Nephron progenitor cell (in vitro differentiated cells): ENCODE results near the gene FKBP4.
A peak's percentile ranks its signal among the peaks of the same experiment; 100 is the strongest.

Experiments
- DNase-seq: peaks from one replicate; pipeline ENCODE4 v3.0.0; 2021
- H3K27ac Mint-ChIP-seq: 2 replicates; pipeline ENCODE4 v1.8.0; 2021; ENCODE audit warnings: mild to moderate bottlenecking, moderate library complexity, mixed read lengths
- H3K27me3 Mint-ChIP-seq: 2 replicates; pipeline ENCODE4 v1.8.0; 2021; ENCODE audit warnings: mild to moderate bottlenecking, low read depth, mixed read lengths; ENCODE audit not compliant: poor library complexity
- H3K36me3 Mint-ChIP-seq: 2 replicates; pipeline ENCODE4 v1.8.0; 2021; ENCODE audit warnings: low read depth, mixed read lengths
- H3K4me1 Mint-ChIP-seq: 2 replicates; pipeline ENCODE4 v1.8.0; 2021; ENCODE audit warnings: mixed read lengths
- H3K4me3 Mint-ChIP-seq: 2 replicates; pipeline ENCODE4 v1.8.0; 2021; ENCODE audit warnings: mild to moderate bottlenecking, moderate library complexity, mixed read lengths
- H3K9me3 Mint-ChIP-seq: 2 replicates; pipeline ENCODE4 v1.8.0; 2021; ENCODE audit warnings: mild to moderate bottlenecking, moderate library complexity, mixed read lengths
- TF ChIP-seq, protein P1 (sequence below): fragments of 200-600 bp; sonication (generic); IDR thresholded peaks from 2 replicates; pipeline ENCODE4 v1.5.0; 2021; ENCODE audit warnings: antibody characterized with exemption

FKBP4 gene

DNA sequence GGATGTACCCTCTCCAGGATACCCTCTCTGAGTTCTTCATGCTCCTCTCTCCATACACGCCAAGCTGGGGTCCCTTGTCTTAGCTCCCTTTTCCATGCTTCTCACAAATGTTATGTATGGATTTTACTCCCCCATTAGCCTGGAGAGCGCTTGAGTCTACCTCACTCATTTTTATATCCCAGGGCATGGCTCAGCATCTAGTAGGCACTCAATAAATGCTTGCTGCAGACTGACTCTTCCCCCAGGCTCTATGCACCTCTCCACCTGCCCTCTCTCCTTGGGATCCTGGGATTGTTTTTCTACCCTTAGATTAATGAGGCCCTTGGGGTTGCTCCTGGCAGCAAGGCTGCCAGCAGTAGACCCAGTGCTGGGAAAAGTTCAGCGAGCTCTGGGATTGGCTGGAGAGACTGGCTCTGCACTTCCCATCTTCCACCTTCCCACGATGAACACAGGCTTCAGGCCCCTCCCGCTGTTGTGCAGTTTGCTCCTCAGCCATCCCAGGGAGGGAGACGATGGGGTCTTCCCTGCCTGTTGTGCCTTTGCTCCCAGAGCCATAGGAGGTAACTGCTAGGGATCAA lies 37.9 kb downstream of the FKBP4 start:
- H3K4me3 Mint-ChIP-seq: no peak overlapping the region
- TF ChIP-seq, protein P1, sequence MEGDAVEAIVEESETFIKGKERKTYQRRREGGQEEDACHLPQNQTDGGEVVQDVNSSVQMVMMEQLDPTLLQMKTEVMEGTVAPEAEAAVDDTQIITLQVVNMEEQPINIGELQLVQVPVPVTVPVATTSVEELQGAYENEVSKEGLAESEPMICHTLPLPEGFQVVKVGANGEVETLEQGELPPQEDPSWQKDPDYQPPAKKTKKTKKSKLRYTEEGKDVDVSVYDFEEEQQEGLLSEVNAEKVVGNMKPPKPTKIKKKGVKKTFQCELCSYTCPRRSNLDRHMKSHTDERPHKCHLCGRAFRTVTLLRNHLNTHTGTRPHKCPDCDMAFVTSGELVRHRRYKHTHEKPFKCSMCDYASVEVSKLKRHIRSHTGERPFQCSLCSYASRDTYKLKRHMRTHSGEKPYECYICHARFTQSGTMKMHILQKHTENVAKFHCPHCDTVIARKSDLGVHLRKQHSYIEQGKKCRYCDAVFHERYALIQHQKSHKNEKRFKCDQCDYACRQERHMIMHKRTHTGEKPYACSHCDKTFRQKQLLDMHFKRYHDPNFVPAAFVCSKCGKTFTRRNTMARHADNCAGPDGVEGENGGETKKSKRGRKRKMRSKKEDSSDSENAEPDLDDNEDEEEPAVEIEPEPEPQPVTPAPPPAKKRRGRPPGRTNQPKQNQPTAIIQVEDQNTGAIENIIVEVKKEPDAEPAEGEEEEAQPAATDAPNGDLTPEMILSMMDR: no peak
- H3K36me3 Mint-ChIP-seq: peaks cover 40% of the 10 kb centered on the region
- peaks cover 4% of the 10 kb centered on the region for H3K27me3 Mint-ChIP-seq
- H3K9me3 Mint-ChIP-seq: no peaks in the 10 kb centered on the region
- H3K27ac Mint-ChIP-seq: no peak overlapping the region
- peak; percentile 34 for DNase-seq
- peaks cover 39% of the 10 kb centered on the region for H3K4me1 Mint-ChIP-seq

DNA sequence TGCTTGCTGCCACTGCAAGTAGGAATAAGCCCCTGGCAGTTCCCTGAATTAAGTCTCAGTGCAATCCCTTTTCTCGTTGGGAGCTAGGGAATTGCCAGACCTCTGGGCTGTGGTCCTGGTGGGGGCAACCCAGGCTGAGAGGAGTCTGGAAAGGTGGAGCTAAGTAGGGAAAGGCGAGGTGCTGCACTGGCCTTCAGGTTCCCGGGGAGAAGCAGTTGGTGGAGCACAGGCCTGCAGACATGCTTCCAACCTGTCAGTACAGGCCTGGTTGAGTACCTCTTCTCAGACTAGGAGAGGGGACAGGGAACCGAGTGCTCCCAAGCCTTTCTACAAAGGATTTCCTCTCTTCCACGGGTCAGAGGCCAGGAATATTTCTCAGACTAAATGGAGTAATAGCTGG lies 38.6 kb downstream of the FKBP4 start:
- TF ChIP-seq, protein P1: no peak
- DNase-seq: no peak
- peak overlapping the region; percentile 89 for H3K27ac Mint-ChIP-seq
- H3K9me3 Mint-ChIP-seq: no peaks in the 10 kb centered on the region
- H3K36me3 Mint-ChIP-seq: peaks cover 36% of the 10 kb centered on the region
- peaks cover 4% of the 10 kb centered on the region for H3K27me3 Mint-ChIP-seq
- no peak overlapping the region for H3K4me3 Mint-ChIP-seq
- peaks cover 40% of the 10 kb centered on the region for H3K4me1 Mint-ChIP-seq

DNA sequence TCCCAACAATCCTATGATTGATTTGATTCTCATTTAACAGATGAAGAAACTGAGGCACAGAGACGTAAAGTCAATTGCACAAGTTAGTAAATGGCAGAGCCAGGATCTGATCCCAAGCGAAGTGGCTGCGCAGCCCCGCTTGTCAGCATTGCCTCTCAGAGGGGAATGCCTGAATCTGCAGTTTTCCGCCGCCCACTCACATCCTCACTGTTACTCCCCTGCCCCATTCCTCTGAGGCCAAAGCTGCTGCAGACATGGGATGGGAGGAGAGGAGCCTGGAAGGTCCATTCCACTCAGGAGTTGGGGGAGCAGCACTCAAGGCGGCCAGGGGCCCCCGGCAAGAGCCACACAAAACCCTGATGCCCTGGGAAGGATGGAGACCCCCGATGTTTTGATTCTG lies 39.0 kb downstream of the FKBP4 start:
- no peak for DNase-seq
- H3K36me3 Mint-ChIP-seq: peaks cover 32% of the 10 kb centered on the region
- no peaks in the 10 kb centered on the region for H3K9me3 Mint-ChIP-seq
- H3K27me3 Mint-ChIP-seq: peaks cover 4% of the 10 kb centered on the region
- no peak overlapping the region for H3K27ac Mint-ChIP-seq
- peaks cover 45% of the 10 kb centered on the region for H3K4me1 Mint-ChIP-seq
- TF ChIP-seq, protein P1: no peak
- no peak overlapping the region for H3K4me3 Mint-ChIP-seq

DNA sequence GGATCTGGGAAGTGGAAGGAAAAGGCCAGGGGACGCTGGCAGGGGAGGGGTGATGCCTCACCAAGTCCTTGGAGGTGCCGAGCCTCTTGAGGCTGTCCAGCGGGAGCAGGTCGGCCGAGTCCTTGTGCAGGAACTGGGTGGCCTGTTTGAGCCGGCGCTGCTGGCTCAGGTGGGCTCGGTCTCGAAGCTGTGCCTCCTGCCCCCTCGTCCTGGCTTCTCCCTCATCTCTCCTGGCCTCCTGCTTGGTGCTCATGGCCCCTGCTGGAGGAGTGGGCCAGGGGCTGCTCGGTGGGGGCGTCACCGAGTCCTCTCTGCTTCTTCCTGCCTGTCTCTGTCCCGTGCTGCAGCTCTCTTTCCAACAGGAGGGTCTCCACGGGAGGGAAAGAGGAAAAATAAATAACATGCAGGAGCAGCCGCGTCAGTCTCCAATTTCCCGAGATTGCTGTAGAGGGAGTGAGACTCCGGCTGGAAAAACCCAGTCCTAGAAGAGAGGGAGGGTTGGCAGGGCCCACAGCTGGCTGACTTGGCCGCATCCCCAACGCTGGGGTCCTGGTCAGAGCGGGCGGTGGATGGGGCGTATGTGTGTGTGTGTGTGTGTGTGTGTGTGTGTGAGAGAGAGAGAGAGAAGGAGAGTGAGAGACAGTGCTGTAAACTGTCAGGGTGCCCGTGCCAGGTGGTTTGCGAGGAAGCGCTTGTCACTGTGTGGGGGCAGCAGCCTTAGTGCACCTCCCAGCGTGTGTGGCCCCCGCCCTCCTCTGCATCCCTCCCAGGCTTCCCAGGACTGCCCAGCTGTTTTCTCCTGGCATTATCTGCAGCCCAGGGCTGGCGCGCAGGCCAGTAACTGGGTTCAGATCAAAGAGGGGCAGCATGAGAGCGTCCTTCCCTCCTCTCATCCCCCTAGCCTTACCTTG lies 40.1 kb downstream of the FKBP4 start, which contains the start of gene NRIP2:
Gene NRIP2 (minus strand): TSS at position 455 of the 911 bp plus-strand sequence. CDS start 52 bp downstream, at position 403.
- H3K9me3 Mint-ChIP-seq: no peaks in the 10 kb centered on the region
- H3K4me3 Mint-ChIP-seq: peak within 1 kb of the TSS; percentile 72
- peak; percentile 50 for DNase-seq
- H3K27me3 Mint-ChIP-seq: peaks cover 4% of the 10 kb centered on the region
- peak within 1 kb of the TSS; percentile 57 for H3K27ac Mint-ChIP-seq
- TF ChIP-seq, protein P1: no peak
- peaks cover 52% of the 10 kb centered on the region for H3K4me1 Mint-ChIP-seq
- H3K36me3 Mint-ChIP-seq: peaks cover 34% of the 10 kb centered on the region

DNA sequence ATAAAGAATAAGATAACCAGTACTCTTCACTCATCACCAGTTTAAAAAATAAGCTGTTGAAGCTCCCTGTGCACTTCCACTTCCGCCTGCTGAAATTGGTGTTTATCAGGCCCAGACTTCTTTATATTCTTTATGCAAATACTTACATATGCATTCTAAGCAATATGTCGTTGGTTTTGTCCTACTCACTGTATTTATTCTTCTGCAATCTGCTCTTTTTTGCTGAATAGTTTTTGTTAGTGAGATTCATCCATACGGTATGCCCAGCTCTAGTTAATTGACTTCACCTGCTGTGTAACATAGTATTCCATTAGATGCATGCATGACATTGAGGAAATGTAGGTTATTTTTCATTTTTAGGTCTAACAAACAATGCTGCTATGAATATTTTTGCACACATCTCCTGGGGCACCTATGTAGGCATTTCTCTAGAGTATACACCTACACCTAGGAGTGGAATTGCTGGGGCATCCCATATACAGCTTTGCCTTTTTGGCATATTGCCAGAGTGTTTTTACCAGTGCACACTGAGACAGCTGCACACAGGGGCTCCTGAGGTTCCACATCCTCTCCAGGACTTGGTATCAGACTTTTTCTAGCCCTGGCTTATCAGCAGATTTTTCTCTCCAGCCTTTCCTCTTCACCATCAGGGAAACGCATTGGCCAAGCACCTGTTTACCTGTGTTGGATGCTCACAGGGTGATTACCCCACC lies 41.1 kb downstream of the FKBP4 start:
- Mint-ChIP-seq H3K4me3 (peak overlapping the region; percentile 0), H3K27ac (no peak overlapping the region), H3K36me3 (peaks cover 30% of the 10 kb centered on the region), H3K4me1 (peaks cover 52% of the 10 kb centered on the region), H3K27me3 (peaks cover 6% of the 10 kb centered on the region), H3K9me3 (no peaks in the 10 kb centered on the region)
- no peak for DNase-seq
- TF ChIP-seq, protein P1: no peak
